WTC11 (cell line): ENCODE data around the gene CTNNA2.

ENCODE experiments used
- RELA ChIP-seq: sonication (generic); formaldehyde crosslinking; IDR thresholded peaks from 2 replicates; pipeline ENCODE4 v1.8.1; 2022; ENCODE audit warnings: missing genetic modification reagents, mild to moderate bottlenecking, borderline replicate concordance
- TF ChIP-seq, protein P1 (sequence below): fragments of 200-600 bp; IDR thresholded peaks from 2 replicates; pipeline ENCODE4 v1.8.0; 2022; ENCODE audit warnings: antibody characterized with exemption

DNA sequence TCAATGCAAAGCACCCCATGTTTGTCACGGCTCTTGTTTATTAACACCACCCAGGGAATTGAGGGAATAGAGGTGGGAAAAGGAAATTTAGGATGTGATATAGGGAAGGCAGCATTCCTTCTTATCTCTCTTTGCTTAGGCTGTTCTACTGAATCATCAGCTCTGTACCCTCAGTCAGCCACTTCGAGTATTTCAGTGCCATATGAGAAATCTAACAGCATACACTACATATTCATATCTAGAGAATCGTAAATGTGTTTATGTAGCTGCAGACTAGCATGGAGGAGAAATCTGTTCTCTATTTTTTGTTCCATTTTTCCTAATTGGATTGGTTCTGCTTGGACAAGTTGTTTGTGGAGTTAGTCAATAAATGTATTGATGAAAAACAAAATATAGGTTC, 187.8 kb downstream of the CTNNA2 start:
- TF ChIP-seq RELA (CRISPR knock-in tag) = no peak
- TF ChIP-seq, protein P1, sequence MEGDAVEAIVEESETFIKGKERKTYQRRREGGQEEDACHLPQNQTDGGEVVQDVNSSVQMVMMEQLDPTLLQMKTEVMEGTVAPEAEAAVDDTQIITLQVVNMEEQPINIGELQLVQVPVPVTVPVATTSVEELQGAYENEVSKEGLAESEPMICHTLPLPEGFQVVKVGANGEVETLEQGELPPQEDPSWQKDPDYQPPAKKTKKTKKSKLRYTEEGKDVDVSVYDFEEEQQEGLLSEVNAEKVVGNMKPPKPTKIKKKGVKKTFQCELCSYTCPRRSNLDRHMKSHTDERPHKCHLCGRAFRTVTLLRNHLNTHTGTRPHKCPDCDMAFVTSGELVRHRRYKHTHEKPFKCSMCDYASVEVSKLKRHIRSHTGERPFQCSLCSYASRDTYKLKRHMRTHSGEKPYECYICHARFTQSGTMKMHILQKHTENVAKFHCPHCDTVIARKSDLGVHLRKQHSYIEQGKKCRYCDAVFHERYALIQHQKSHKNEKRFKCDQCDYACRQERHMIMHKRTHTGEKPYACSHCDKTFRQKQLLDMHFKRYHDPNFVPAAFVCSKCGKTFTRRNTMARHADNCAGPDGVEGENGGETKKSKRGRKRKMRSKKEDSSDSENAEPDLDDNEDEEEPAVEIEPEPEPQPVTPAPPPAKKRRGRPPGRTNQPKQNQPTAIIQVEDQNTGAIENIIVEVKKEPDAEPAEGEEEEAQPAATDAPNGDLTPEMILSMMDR = no peak
